Upper lobe of left lung (tissue), 6 donors: ENCODE measurements around the gene FBXO3. TPM values are rescaled to one million over a fixed set of nuclear protein-coding genes. Genes with fewer than 3 reads are reported as not detected.

Experiments used
- ATAC-seq, 2 donors: fragments of 200-7000 bp; cut with Tn5 transposase; one replicate each; pipeline ENCODE4 v1.9.1; 2022; ENCODE audit warnings: mild to moderate bottlenecking in 2 of 2, moderate library complexity in 2 of 2; ENCODE audit not compliant: low FRiP score in 2 of 2
- DNase-seq, 2 donors: peaks; one replicate each; pipeline ENCODE4 v3.0.0-alpha.2; 2019 to 2020
- H3K27ac ChIP-seq, 4 donors: fragments of 200-600 bp; sonication (generic); one replicate each; pipeline ENCODE4 v1.5.1; 2016 to 2019
- H3K27me3 ChIP-seq, 4 donors: fragments of 200-600 bp; sonication (generic); one replicate each; pipeline ENCODE4 v1.5.1; 2017 to 2019
- H3K36me3 ChIP-seq, 4 donors: fragments of 200-600 bp; sonication (generic); one replicate each; pipeline ENCODE4 v1.5.1; 2016 to 2019
- H3K4me1 ChIP-seq, 4 donors: fragments of 200-600 bp; sonication (generic); one replicate each; pipeline ENCODE4 v1.5.1; 2018 to 2019
- H3K4me3 ChIP-seq, 4 donors: fragments of 200-600 bp; sonication (generic); one replicate each; pipeline ENCODE4 v1.5.1; 2017 to 2019; ENCODE audit warnings: mild to moderate bottlenecking in 2 of 4, moderate library complexity in 1 of 4
- H3K9me3 ChIP-seq, 4 donors: fragments of 200-600 bp; sonication (generic); one replicate each; pipeline ENCODE4 v1.5.1; 2018 to 2019
- CTCF ChIP-seq, 6 experiments: fragments of 450-650 bp in 4 of 6; fragments of 200-600 bp in 2 of 6; sonication (generic) in 2 of 6; IDR thresholded peaks; one replicate each; pipeline ENCODE4 v1.5.1; 2016 to 2019; ENCODE audit warnings: antibody characterized with exemption in 6 of 6
- EP300 ChIP-seq, 4 donors: sonication (generic); formaldehyde crosslinking; IDR thresholded peaks; one replicate each; pipeline ENCODE4 v1.5.1; 2017; ENCODE audit warnings: antibody characterized with exemption in 4 of 4, control low read depth in 2 of 4
- POLR2A ChIP-seq, 4 donors: fragments of 450-650 bp; IDR thresholded peaks; one replicate each; pipeline ENCODE4 v1.5.1; 2016 to 2017; ENCODE audit warnings: antibody characterized with exemption in 4 of 4, mild to moderate bottlenecking in 2 of 4
- POLR2AphosphoS5 ChIP-seq, 2 donors: sonication (generic); formaldehyde crosslinking; IDR thresholded peaks; one replicate each; pipeline ENCODE4 v1.5.1; 2017; ENCODE audit warnings: antibody characterized with exemption in 2 of 2
- WGBS, 2 donors: methylation state at CpG; one replicate each; pipeline ENCODE4 v1.1.5; 2017 to 2018; 5-methylcytosine and 5-hydroxymethylcytosine counted together
- total RNA-seq, 6 donors: library from RNA; depleted of rRNA in 4 of 6; stranded (reverse); fragments of >200 nt in 4 of 6; gene quantifications; one replicate each; pipeline versions ENCODE4 v1.1.0 to v1.2.1, GENCODE V29; 2016 to 2021
- donor health status: DM: no; HTN: no; CAD: no; lungs with moderate emphysema.
- donor health status: DM: no; HTN: yes; CAD: no; lungs with severe emphysema.

The FBXO3 gene
- total RNA-seq, 6 donors from 2014 or later = 9.9 to 50.8 (median 26.9) TPM

GRCh38 chr11:33766085-33766484, 8.2 kb downstream of the FBXO3 start:
- no peak overlapping the region for H3K27ac ChIP-seq
- no peak overlapping the region for H3K4me3 ChIP-seq
- no peak for DNase-seq
- no peak for ATAC-seq
- H3K36me3 ChIP-seq = peaks cover 11 to 79% (median 29%) of the 10 kb centered on the region in 4 donors
- H3K27me3 ChIP-seq = no peaks in the 10 kb centered on the region
- H3K9me3 ChIP-seq = no peaks in the 10 kb centered on the region
- TF ChIP-seq POLR2A (IDR thresholded peaks at IDR 0.05) = no peak
- TF ChIP-seq CTCF (IDR thresholded peaks at IDR 0.05) = no peak
- TF ChIP-seq EP300 (IDR thresholded peaks at IDR 0.05) = no peak
- TF ChIP-seq POLR2AphosphoS5 (IDR thresholded peaks at IDR 0.05) = no peak
- 94 to 96% methylated on average over 2 of the region's 2 CpGs for WGBS, 2 donors
- H3K4me1 ChIP-seq = no peaks in the 10 kb centered on the region

GRCh38 chr11:33761471-33761870, 12.8 kb downstream of the FBXO3 start:
- H3K9me3 ChIP-seq = no peaks in the 10 kb centered on the region
- no peak for TF ChIP-seq POLR2A (IDR thresholded peaks at IDR 0.05)
- H3K36me3 ChIP-seq = peaks cover 0 to 85% (median 48%) of the 10 kb centered on the region in 4 donors
- H3K4me1 ChIP-seq = no peaks in the 10 kb centered on the region
- ATAC-seq = no peak
- no peak overlapping the region for H3K27ac ChIP-seq
- WGBS, 2 donors = 84 to 100% methylated on average over 2 of the region's 2 CpGs
- no peaks in the 10 kb centered on the region for H3K27me3 ChIP-seq
- H3K4me3 ChIP-seq = no peak overlapping the region
- no peak for DNase-seq

GRCh38 chr11:33753304-33753967, 20.9 kb downstream of the FBXO3 start:
- TF ChIP-seq POLR2AphosphoS5 (IDR thresholded peaks at IDR 0.05) = no peak
- TF ChIP-seq CTCF (IDR thresholded peaks at IDR 0.05) = no peak
- TF ChIP-seq POLR2A (IDR thresholded peaks at IDR 0.05) = no peak
- TF ChIP-seq EP300 (IDR thresholded peaks at IDR 0.05) = no peak
- Histone ChIP-seq H3K27me3 (no peaks in the 10 kb centered on the region), H3K36me3 (peaks cover 0 to 90% (median 39%) of the 10 kb centered on the region in 4 donors), H3K27ac (no peak overlapping the region), H3K4me3 (no peak overlapping the region), H3K9me3 (no peaks in the 10 kb centered on the region), H3K4me1 (no peaks in the 10 kb centered on the region)
- no peak for DNase-seq
- WGBS, 2 donors = 59 to 62% methylated on average over 4 of the region's 4 CpGs
- no peak for ATAC-seq

- Histone ChIP-seq H3K27ac (no peak overlapping the region), H3K36me3 (peaks cover 0 to 83% (median 27%) of the 10 kb centered on the region in 4 donors), H3K4me3 (no peak overlapping the region), H3K27me3 (no peaks in the 10 kb centered on the region), H3K9me3 (no peaks in the 10 kb centered on the region), H3K4me1 (no peaks in the 10 kb centered on the region)
- TF ChIP-seq POLR2A (IDR thresholded peaks at IDR 0.05) (no peak), EP300 (IDR thresholded peaks at IDR 0.05) (no peak), CTCF (IDR thresholded peaks at IDR 0.05) (no peak), POLR2AphosphoS5 (IDR thresholded peaks at IDR 0.05) (no peak)
- 90 to 94% methylated on average over 3 of the region's 3 CpGs for WGBS, 2 donors
- DNase-seq (no peak), ATAC-seq (no peak)
Observed at GRCh38 chr11:33751878-33752277, 22.4 kb downstream of the FBXO3 start.

GRCh38 chr11:33747979-33748378, 26.3 kb downstream of the FBXO3 start:
- Histone ChIP-seq H3K4me3 (no peak overlapping the region), H3K36me3 (peaks cover 0 to 74% (median 12%) of the 10 kb centered on the region in 4 donors), H3K27ac (no peak overlapping the region), H3K9me3 (no peaks in the 10 kb centered on the region), H3K27me3 (no peaks in the 10 kb centered on the region), H3K4me1 (no peaks in the 10 kb centered on the region)
- 20 to 43% methylated on average over 2 of the region's 2 CpGs for WGBS, 2 donors
- TF ChIP-seq POLR2AphosphoS5 (IDR thresholded peaks at IDR 0.05) = no peak
- TF ChIP-seq EP300 (IDR thresholded peaks at IDR 0.05) = no peak
- TF ChIP-seq CTCF (IDR thresholded peaks at IDR 0.05) = no peak
- ATAC-seq = no peak
- no peak for DNase-seq
